ENCODE results near the gene CAMKMT.

CAMKMT gene

GRCh38 chr2:44706681-44707553 lies 345.2 kb downstream of the CAMKMT start:
- DNase-seq: no peak

GRCh38 chr2:44707945-44708660 lies 346.4 kb downstream of the CAMKMT start:
- peak; percentile 37 for DNase-seq

- no peak for DNase-seq
These were observed 346.9 kb downstream of the CAMKMT start for GRCh38 chr2:44708661-44709000.

- DNase-seq: peak; percentile 50
These were observed 351.4 kb downstream of the CAMKMT start for GRCh38 chr2:44713170-44713569.

GRCh38 chr2:44715671-44716081 lies 353.9 kb downstream of the CAMKMT start:
- no peak for DNase-seq

GRCh38 chr2:44716131-44716530 lies 354.4 kb downstream of the CAMKMT start:
- DNase-seq: no peak

- DNase-seq: no peak
These were observed 356.7 kb downstream of the CAMKMT start for GRCh38 chr2:44718431-44718830.

- no peak for DNase-seq
These were observed 357.8 kb downstream of the CAMKMT start for GRCh38 chr2:44719562-44719961.

GRCh38 chr2:44722026-44722625 lies 360.4 kb downstream of the CAMKMT start:
- DNase-seq: no peak

- no peak for DNase-seq
These were observed 362.2 kb downstream of the CAMKMT start for GRCh38 chr2:44723921-44724320.

GRCh38 chr2:44730593-44730992 lies 368.8 kb downstream of the CAMKMT start:
- DNase-seq: no peak

GRCh38 chr2:44731505-44731904 lies 369.8 kb downstream of the CAMKMT start:
- no peak for DNase-seq

GRCh38 chr2:44736270-44736942 lies 374.7 kb downstream of the CAMKMT start:
- no peak for DNase-seq

- DNase-seq: no peak
These were observed 378.9 kb downstream of the CAMKMT start for GRCh38 chr2:44740678-44741077.

- no peak for DNase-seq
These were observed 379.8 kb downstream of the CAMKMT start for GRCh38 chr2:44741507-44741906.

GRCh38 chr2:44742057-44742456 lies 380.3 kb downstream of the CAMKMT start:
- no peak for DNase-seq

- no peak for DNase-seq
These were observed 381.7 kb downstream of the CAMKMT start for GRCh38 chr2:44743473-44743872.

GRCh38 chr2:44744961-44745892 lies 383.5 kb downstream of the CAMKMT start:
- DNase-seq: no peak

- DNase-seq: no peak
These were observed 384.4 kb downstream of the CAMKMT start for GRCh38 chr2:44745922-44746766.

GRCh38 chr2:44746856-44747615 lies 385.3 kb downstream of the CAMKMT start:
- no peak for DNase-seq
